Smooth muscle cell (in vitro differentiated cells): ENCODE data around the gene USP20. TPM values are rescaled to one million over a fixed set of nuclear protein-coding genes. Genes with fewer than 3 reads are reported as not detected.

Source experiments
- DNase-seq: peaks from one replicate; lab custom pipeline; 2025; ENCODE audit not compliant: unreplicated experiment; lab: John Stamatoyannopoulos, UW
- H2AFZ ChIP-seq: fragments of 200-600 bp; sonication (generic); 2 replicates; pipeline ENCODE4 v1.6.0; 2016; ENCODE audit warnings: antibody characterized with exemption, low read depth, mild to moderate bottlenecking
- H3F3A ChIP-seq: fragments of 200-600 bp; sonication (generic); 2 replicates; pipeline ENCODE4 v1.6.0; 2017; ENCODE audit warnings: antibody characterized with exemption, low read depth
- H3K27ac ChIP-seq: fragments of 200-600 bp; sonication (generic); 2 replicates; pipeline ENCODE4 v1.5.1; 2016; ENCODE audit warnings: low read depth, mild to moderate bottlenecking
- H3K27me3 ChIP-seq: fragments of 200-600 bp; sonication (generic); 2 replicates; pipeline ENCODE4 v1.6.1; 2016; ENCODE audit warnings: low read depth, mild to moderate bottlenecking
- H3K36me3 ChIP-seq: fragments of 200-600 bp; sonication (generic); 2 replicates; pipeline ENCODE4 v1.5.1; 2016; ENCODE audit warnings: low read depth
- H3K4me1 ChIP-seq: fragments of 200-600 bp; sonication (generic); 2 replicates; pipeline ENCODE4 v1.5.1; 2016; ENCODE audit warnings: low read depth
- H3K4me2 ChIP-seq: fragments of 200-600 bp; sonication (generic); 2 replicates; pipeline ENCODE4 v1.6.0; 2016; ENCODE audit warnings: mild to moderate bottlenecking
- H3K4me3 ChIP-seq: fragments of 200-600 bp; sonication (generic); 2 replicates; pipeline ENCODE4 v1.5.1; 2016; ENCODE audit warnings: mild to moderate bottlenecking
- H3K79me2 ChIP-seq: fragments of 200-600 bp; sonication (generic); 2 replicates; pipeline ENCODE4 v1.6.0; 2016; ENCODE audit warnings: low read depth, mild to moderate bottlenecking
- H3K9ac ChIP-seq: fragments of 200-600 bp; sonication (generic); 2 replicates; pipeline ENCODE4 v1.6.0; 2016; ENCODE audit warnings: low read depth
- H3K9me3 ChIP-seq: fragments of 200-600 bp; sonication (generic); replicated peaks from 2 replicates; pipeline ENCODE4 v1.5.1; 2016; ENCODE audit warnings: low read depth
- H4K20me1 ChIP-seq: fragments of 200-600 bp; sonication (generic); 2 replicates; pipeline ENCODE4 v1.6.0; 2016; ENCODE audit warnings: low read depth
- WGBS: methylation state at CpG from one replicate; pipeline ENCODE4 v1.1.7; 2016; ENCODE audit warnings: low lambda C conversion rate; 5-methylcytosine and 5-hydroxymethylcytosine counted together
- polyA plus RNA-seq: library from polyadenylated mRNA; unstranded; fragments of >200 nt; fragmentation: Nextera tagmentation; extraction: Ambion mirVana; gene quantifications from 2 replicates; pipeline ENCODE4 v1.2.1, GENCODE V29; 2016
- total RNA-seq: library from RNA; depleted of rRNA; stranded (reverse); fragments of >200 nt; gene quantifications from 2 replicates; pipeline ENCODE4 v1.2.3, GENCODE V29; 2014
- TF ChIP-seq, protein P1 (sequence below): fragments of 200-600 bp; sonication (generic); IDR thresholded peaks from 2 replicates; pipeline ENCODE4 v1.5.1; 2017; ENCODE audit warnings: borderline replicate concordance, mild to moderate bottlenecking, antibody characterized with exemption; ENCODE audit not compliant: insufficient read depth, poor library complexity, severe bottlenecking

The USP20 gene
- total and polyA plus RNA-seq, 2 experiments from 2014 or later, result 14.6 to 29.7 TPM

DNA sequence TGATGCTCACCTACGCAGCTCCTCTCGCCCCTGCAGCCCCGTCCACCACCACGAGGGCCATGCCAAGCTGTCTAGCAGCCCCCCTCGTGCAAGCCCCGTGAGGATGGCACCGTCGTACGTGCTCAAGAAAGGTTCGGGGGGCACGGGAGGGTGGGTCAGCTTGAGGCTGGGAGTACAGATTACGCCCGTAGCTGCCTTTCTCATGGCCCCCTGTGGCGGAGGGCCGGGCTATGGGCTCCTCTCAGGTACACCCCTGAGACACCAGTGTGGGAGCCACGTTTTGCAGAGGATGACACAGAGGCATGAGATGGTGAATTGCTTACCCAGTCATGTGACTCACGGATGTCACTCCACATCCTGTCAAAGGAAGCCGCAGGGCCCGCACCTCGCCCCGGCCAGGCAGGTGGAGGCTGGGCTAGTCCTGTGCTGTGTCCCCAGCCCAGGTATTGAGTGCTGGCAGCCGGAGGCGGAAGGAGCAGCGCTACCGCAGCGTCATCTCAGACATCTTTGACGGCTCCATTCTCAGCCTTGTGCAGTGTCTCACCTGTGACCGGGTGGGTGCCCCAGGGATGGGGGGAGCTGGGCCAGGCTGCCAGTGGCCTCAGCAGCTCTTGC, 33.7 kb downstream of the USP20 start:
- Histone ChIP-seq H4K20me1 (no peaks in the 10 kb centered on the region), H3K79me2 (no peaks in the 10 kb centered on the region), H3K4me3 (no peak overlapping the region), H3K9ac (no peak overlapping the region), H3K4me1 (no peaks in the 10 kb centered on the region), H3F3A (no peaks in the 10 kb centered on the region), H3K4me2 (no peak overlapping the region), H3K27ac (no peak overlapping the region), H3K27me3 (no peaks in the 10 kb centered on the region), H3K9me3 (no peaks in the 10 kb centered on the region), H2AFZ (no peak overlapping the region), H3K36me3 (no peaks in the 10 kb centered on the region)
- 95% methylated on average over 28 of the region's 28 CpGs for WGBS
- DNase-seq, result no peak
- TF ChIP-seq, protein P1, sequence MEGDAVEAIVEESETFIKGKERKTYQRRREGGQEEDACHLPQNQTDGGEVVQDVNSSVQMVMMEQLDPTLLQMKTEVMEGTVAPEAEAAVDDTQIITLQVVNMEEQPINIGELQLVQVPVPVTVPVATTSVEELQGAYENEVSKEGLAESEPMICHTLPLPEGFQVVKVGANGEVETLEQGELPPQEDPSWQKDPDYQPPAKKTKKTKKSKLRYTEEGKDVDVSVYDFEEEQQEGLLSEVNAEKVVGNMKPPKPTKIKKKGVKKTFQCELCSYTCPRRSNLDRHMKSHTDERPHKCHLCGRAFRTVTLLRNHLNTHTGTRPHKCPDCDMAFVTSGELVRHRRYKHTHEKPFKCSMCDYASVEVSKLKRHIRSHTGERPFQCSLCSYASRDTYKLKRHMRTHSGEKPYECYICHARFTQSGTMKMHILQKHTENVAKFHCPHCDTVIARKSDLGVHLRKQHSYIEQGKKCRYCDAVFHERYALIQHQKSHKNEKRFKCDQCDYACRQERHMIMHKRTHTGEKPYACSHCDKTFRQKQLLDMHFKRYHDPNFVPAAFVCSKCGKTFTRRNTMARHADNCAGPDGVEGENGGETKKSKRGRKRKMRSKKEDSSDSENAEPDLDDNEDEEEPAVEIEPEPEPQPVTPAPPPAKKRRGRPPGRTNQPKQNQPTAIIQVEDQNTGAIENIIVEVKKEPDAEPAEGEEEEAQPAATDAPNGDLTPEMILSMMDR, result no peak

DNA sequence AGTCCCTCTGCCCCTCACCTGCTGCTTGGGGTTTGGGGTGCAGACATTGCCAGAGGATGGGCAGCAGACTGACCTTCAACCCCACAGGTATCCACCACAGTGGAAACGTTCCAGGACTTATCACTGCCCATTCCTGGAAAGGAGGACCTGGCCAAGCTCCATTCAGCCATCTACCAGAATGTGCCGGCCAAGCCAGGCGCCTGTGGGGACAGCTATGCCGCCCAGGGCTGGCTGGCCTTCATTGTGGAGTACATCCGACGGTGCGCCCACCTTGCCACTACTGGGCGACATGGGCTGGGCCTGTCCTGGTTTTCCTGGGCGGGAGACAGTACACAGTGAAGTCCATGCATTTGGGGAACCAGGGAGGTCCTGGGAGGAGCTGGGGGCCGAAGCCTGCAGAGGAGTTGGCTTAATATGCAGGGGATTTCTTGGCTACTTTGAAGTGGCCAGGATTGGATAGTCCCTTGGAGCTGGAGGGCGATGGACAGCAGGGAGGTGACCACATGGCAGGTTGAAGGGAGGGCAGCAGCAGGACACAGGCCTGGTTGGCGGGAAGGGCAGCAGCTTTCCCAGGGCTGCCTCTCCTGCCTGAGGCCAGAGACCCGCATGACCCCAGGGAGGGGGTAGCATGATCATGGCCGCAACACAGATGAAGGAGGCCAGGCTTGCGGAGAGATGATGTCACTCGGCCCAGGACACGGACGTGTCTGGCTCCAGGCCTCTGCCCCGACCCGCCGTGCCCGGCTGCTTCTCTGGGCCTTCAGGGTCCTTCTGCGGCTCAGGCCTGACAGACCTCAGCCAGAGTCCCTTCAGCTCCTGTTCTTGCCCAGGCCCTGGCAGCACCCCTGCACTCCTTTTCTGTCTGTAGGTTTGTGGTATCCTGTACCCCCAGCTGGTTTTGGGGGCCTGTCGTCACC, 34.6 kb downstream of the USP20 start:
- Histone ChIP-seq H3K9me3 (no peaks in the 10 kb centered on the region), H4K20me1 (no peaks in the 10 kb centered on the region), H3K36me3 (no peaks in the 10 kb centered on the region), H3K4me1 (no peaks in the 10 kb centered on the region), H3K4me3 (no peak overlapping the region), H3K9ac (no peak overlapping the region), H3F3A (no peaks in the 10 kb centered on the region), H3K27me3 (no peaks in the 10 kb centered on the region), H3K79me2 (no peaks in the 10 kb centered on the region), H3K27ac (no peak overlapping the region), H3K4me2 (no peak overlapping the region), H2AFZ (no peak overlapping the region)
- no peak for DNase-seq
- 97% methylated on average over 24 of the region's 24 CpGs for WGBS
- TF ChIP-seq, protein P1, result no peak

DNA sequence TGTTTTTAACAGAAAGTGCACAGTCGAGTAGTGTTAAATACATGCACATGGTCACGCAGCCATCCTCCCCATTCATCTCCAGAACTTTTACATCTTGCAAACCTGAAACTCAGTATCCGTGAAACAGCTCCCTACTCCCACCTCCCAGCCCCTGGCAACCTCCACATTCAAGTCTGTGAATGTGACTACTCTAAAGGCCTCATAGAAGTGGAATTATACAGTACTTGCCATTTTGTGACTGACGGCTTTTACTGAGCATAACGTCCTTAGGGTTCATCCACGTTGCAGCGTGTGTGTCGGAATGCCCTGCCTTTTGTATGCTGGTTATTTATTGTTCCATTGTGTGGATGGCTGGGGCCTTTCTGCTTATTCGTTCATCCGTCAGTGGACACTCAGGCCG, 35.8 kb downstream of the USP20 start:
- no peak overlapping the region for H3K4me2 ChIP-seq
- no peaks in the 10 kb centered on the region for H4K20me1 ChIP-seq
- no peaks in the 10 kb centered on the region for H3K79me2 ChIP-seq
- no peak overlapping the region for H3K9ac ChIP-seq
- H3K4me1 ChIP-seq, result no peaks in the 10 kb centered on the region
- TF ChIP-seq, protein P1, result no peak
- no peak overlapping the region for H3K27ac ChIP-seq
- H3F3A ChIP-seq, result no peaks in the 10 kb centered on the region
- no peak overlapping the region for H3K4me3 ChIP-seq
- 96% methylated on average over 11 of the region's 11 CpGs for WGBS
- no peak for DNase-seq
- H2AFZ ChIP-seq, result no peak overlapping the region
- no peaks in the 10 kb centered on the region for H3K9me3 ChIP-seq
- H3K27me3 ChIP-seq, result no peaks in the 10 kb centered on the region
- H3K36me3 ChIP-seq, result no peaks in the 10 kb centered on the region
